IPS-20b (cell line): Measurements from ENCODE around the gene AKT1S1.

Experiments used
- H3K27ac ChIP-seq: one replicate; pipeline ENCODE4 v1.5.1; 2013; ENCODE audit warnings: low read length
- H3K27me3 ChIP-seq: 2 replicates; pipeline ENCODE4 v1.6.1; 2013; ENCODE audit warnings: mild to moderate bottlenecking, low read length, inconsistent platforms; ENCODE audit not compliant: insufficient read depth
- H3K36me3 ChIP-seq: 2 replicates; pipeline ENCODE4 v1.6.1; 2013; ENCODE audit warnings: low read depth, mild to moderate bottlenecking, inconsistent platforms, low read length, moderate library complexity; ENCODE audit not compliant: insufficient read depth
- H3K4me1 ChIP-seq: 2 replicates; pipeline ENCODE4 v1.6.1; 2013; ENCODE audit warnings: mild to moderate bottlenecking, control low read depth, inconsistent platforms, low read length, moderate library complexity; ENCODE audit not compliant: insufficient read depth
- H3K4me3 ChIP-seq: 2 replicates; pipeline ENCODE4 v1.5.1; 2013; ENCODE audit warnings: mild to moderate bottlenecking, low read length, inconsistent platforms
- H3K9ac ChIP-seq: 2 replicates; pipeline ENCODE4 v1.6.1; 2013; ENCODE audit warnings: low read depth, mild to moderate bottlenecking, inconsistent platforms, low read length, moderate library complexity
- H3K9me3 ChIP-seq: 2 replicates; pipeline ENCODE4 v1.6.1; 2013; ENCODE audit warnings: mild to moderate bottlenecking, low read depth, low read length, inconsistent platforms; ENCODE audit not compliant: insufficient read depth

The AKT1S1 gene

DNA sequence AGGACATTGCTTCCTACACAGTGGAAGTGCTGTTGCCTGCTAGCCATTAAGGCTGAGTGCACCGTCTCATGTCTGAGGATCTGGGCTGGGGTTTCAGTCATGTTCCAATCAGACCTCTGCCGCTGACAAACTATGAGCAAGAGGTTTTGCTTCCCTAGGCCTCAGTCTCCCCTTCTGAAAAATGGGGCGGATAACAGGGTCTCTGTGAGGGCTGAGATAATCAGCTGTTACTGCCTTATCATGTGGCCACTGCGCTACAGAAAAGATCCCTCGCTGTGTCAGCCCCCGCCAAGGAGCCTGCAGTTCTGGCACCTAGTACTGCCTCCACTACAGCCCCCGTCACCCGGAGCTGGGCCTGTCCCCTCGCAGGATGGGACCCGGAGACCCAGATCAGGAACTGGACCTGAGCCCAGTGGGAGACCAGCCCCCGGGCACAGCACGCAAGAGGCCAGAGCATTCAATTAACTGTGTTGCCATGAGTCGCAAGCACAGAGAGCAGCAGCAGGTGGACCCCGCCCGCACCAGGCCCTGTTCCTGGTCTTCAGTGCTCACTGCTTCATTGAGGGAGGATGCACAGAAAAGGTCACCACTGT lies 6.8 kb downstream of the AKT1S1 start:
- H3K27me3 ChIP-seq = no peaks in the 10 kb centered on the region
- peak overlapping the region; percentile 73; the same call in 1 of the 2 replicates for H3K9ac ChIP-seq
- peak overlapping the region; percentile 67 for H3K4me3 ChIP-seq
- H3K4me1 ChIP-seq = peaks cover 5% of the 10 kb centered on the region; the same call in 1 of the 2 replicates
- H3K36me3 ChIP-seq = peaks cover 5% of the 10 kb centered on the region; the same call in 1 of the 2 replicates
- peak overlapping the region; percentile 16 for H3K27ac ChIP-seq
- no peaks in the 10 kb centered on the region for H3K9me3 ChIP-seq

DNA sequence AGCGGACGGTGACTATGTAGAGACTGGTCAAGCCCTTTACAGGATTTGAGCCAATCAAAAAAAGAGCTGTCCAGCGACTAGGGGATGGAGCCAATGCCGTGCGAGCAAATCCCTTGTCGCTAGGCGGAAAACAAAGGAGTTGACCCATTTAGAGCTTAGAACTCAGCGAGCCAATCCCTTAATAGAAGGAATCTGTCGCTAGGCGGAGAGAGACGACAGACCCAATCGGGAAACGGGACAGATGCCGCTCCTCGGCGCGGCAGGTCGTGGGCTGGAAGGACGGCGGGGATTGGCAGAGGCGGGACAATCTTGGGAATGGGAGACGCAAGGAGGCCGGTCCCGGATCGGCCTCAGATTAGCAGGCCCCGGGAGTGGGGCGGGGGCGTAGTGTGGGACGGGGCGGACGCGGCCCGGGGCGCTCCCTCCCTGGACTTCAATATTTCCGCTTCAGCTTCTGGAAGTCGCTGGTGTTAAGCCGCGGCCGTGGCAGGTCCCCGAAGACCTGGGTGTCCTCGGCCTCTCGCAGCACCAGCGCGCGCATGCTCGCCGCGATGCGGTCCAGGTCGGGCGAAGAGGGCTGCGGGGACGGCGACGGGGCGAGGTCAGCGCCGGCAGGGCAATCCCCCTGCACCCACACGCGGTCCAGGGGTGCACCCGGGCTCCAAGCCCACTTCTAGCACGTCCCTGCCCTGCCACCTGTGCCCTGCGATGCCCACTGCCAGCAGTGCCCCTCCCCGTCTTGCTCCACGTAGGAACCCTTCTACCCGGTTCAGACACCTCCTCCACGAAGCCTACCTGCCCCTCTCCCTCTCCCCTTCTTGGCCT lies 7.5 kb downstream of the AKT1S1 start:
- Histone ChIP-seq H3K36me3 (peaks cover 10% of the 10 kb centered on the region), H3K4me1 (peaks cover 5% of the 10 kb centered on the region; the same call in 1 of the 2 replicates), H3K4me3 (peak overlapping the region; percentile 67), H3K9ac (peak overlapping the region; percentile 73; the same call in 1 of the 2 replicates), H3K27me3 (no peaks in the 10 kb centered on the region), H3K27ac (peak overlapping the region; percentile 16), H3K9me3 (no peaks in the 10 kb centered on the region)

DNA sequence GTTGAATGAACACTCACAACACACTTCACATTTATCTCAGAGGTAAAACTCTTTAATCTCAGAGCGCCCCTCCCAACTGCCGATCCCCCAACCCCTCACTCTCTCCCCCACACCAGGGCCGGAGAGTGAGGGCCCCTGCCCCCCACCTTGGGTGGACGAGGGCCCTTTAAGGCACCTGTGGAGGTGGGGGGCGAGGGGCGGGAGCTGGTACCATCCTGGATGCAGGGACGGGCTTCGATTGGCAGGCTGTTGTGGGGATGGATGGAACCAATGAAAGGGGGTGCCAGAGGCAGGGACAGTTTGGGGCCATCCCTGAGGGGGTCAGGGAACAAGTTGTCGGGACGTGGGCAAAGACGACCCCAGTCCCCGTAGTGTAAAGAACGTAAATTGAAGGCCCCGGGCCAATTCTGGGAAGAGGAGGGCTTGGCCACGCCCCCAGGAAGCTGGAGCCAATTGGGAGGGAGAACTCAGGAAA lies 8.1 kb downstream of the AKT1S1 start:
- H3K36me3 ChIP-seq = peaks cover 16% of the 10 kb centered on the region
- H3K4me3 ChIP-seq = peak overlapping the region; percentile 61
- peaks cover 5% of the 10 kb centered on the region; the same call in 1 of the 2 replicates for H3K4me1 ChIP-seq
- H3K9me3 ChIP-seq = no peaks in the 10 kb centered on the region
- no peak overlapping the region for H3K27ac ChIP-seq
- no peaks in the 10 kb centered on the region for H3K27me3 ChIP-seq
- H3K9ac ChIP-seq = peak overlapping the region; percentile 45; the same call in 1 of the 2 replicates

DNA sequence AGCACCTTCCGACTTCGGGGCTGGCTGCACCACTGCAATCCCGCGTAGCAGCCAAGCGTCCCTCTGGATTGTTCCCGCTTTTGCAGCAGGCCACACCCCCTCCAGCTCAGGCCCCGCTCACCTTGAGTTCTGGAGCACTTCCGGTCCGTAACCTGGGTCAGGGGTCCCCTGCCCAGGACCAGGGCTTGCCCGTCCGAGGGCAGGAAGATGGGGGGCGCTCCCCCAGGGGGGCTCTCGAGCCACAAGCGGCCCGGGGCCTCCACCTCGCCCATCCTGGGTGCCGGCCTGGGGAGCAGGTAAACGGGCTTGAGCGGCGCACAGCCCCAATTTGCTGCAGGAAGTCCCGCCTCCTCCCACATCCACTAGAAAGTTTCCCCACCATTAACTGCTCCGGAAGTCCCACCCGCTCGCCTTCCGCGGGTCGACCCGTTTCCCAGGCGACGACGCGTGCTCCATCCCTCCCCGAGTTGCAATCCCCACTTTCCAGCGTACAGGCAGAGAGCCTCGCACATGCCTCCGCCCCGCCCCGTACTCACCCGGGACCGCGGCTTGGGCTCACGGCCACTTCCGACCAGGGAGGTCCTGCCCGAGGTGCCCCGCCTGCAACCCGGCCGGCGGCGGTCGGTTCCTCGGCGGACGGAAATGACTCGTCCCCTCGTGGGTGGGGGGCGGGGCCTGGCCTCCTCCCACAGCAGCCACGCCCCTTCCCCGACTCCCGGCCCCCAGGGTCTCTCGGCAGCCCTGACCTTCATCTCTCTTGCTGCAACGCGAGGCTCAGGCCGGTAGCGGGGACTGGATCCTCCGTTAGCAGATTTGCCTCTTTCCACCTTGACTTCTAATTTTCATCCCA lies 10.0 kb downstream of the AKT1S1 start, which contains the start of gene PNKP:
PNKP (minus strand) TSS at position 644 of the 850 bp plus-strand sequence; CDS start at position 272, 372 bp downstream.
- peak within 1 kb of the TSS; percentile 55 for H3K27ac ChIP-seq
- no peaks in the 10 kb centered on the region for H3K9me3 ChIP-seq
- peak within 1 kb of the TSS; percentile 94 for H3K4me3 ChIP-seq
- no peaks in the 10 kb centered on the region for H3K27me3 ChIP-seq
- peaks cover 5% of the 10 kb centered on the region; the same call in 1 of the 2 replicates for H3K4me1 ChIP-seq
- peaks cover 28% of the 10 kb centered on the region for H3K36me3 ChIP-seq
- peak within 1 kb of the TSS; percentile 93 for H3K9ac ChIP-seq

DNA sequence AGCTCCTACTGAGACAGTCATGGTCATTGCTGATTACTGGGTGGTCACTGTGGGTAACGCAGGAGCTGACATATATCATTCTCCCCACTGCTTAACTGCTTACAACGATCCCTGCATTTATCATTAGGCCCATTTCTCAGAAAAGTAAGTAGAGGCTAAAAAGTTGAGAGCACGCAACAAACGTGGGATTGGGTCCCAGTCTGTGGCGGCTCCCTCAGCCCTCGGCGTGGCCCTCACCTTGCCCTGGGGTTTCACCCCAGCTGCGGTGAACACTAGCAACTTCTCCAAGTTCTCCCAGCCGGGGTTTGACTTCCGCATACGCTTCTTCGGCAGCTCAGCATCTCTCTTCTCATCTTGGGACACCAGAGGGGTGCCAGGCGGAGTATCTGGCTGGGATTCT lies 12.3 kb downstream of the AKT1S1 start:
- Histone ChIP-seq H3K9me3 (no peaks in the 10 kb centered on the region), H3K4me3 (no peak overlapping the region), H3K4me1 (peaks cover 5% of the 10 kb centered on the region; the same call in 1 of the 2 replicates), H3K36me3 (peaks cover 43% of the 10 kb centered on the region), H3K27ac (no peak overlapping the region), H3K9ac (no peak overlapping the region), H3K27me3 (no peaks in the 10 kb centered on the region)

DNA sequence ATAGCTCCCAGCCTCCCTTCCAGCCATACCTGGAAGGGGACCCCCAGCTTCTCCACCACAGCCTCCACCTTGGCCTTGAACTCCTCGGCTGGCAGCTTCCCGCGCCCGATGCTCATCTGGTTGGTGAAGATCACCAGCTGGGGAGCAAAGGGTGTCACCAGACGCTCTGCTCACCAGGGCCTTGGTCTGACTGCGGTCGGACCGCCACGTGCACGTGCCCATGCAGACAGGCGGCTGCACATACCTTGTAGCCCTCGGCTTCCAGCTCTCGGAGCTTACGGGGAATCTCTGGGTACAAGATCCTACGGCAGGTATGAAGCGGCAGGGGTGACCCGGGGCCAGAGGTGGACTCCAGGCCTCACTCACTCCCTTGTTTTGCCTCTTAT lies 13.2 kb downstream of the AKT1S1 start:
- peaks cover 53% of the 10 kb centered on the region for H3K36me3 ChIP-seq
- H3K9me3 ChIP-seq = no peaks in the 10 kb centered on the region
- no peak overlapping the region for H3K27ac ChIP-seq
- H3K27me3 ChIP-seq = no peaks in the 10 kb centered on the region
- H3K4me1 ChIP-seq = peaks cover 5% of the 10 kb centered on the region; the same call in 1 of the 2 replicates
- H3K4me3 ChIP-seq = no peak overlapping the region
- no peak overlapping the region for H3K9ac ChIP-seq

DNA sequence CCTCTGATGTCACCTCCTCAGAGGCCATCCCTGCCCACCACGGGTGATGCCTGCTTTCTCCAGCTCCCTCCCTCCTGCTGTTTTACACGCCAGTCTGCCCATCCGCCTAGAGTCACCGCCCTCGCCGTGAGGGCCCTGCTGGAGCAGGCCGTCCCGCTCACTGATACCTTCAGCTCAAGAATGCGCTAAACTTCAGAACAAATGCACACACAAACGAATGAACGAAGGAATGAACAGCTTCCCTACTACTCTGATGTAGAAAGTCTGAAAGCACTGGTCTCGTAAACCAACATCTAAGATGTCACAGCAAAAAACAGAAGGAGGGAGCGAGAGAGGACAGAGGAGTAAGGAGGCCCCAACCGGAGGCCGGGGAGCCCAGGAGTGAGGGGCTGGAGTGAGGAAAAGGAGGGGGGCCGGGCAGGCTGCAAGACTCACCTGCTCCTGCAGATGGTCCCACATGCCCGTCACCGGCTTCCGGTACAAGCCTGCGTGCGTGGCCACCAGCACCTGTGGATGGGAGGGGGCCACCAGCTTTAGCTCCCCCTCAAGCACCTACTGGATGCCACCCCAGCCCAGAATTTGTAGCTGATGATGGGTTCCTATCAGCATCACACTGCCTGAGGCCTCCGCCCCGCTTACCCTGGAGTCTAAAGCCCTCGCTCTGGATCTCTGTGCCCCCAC lies 13.8 kb downstream of the AKT1S1 start:
- Histone ChIP-seq H3K4me1 (peaks cover 5% of the 10 kb centered on the region; the same call in 1 of the 2 replicates), H3K27me3 (no peaks in the 10 kb centered on the region)

DNA sequence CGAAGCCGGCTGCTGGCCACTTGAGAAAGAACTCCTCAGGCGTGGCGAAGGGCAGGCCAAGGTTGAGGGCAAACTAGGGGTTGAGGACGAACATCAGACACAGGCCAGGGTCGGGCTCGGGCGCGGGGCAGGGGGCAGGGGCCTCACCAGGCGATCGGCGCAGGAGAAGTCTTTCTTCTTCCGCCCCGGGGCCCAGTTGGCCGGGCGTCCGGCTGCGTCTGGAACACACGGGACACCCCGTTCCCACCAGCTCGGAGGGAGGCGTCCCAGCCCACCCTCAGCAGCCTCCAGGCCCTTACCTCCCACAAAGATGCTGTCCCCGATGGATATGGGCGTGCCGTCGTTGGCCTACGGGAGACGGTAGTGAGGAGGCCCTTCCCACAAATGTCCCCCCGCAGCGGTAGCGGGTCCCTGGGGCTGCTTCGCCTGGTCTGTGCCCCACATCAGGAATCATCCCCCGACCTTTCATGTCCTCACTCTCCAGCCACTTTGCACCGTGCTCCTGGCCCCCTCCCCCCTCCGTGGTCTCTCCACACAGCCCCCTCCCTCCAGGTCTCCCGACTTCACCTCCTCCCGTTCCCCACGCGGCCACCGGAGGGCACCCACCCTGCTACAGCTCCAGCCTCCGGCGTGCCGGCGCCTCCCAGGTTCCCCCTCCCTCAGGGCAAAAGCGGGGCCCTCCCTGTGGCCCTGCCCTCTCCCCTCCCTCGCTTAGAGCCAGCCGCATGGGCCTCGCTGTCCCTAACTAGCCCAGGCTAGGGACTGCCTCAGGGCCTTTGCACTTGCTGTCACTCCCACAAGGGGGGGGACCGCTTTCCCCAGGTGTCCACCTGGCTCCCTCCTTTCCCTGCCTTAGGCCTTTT lies 14.5 kb downstream of the AKT1S1 start:
- Histone ChIP-seq H3K36me3 (peaks cover 66% of the 10 kb centered on the region), H3K9me3 (no peaks in the 10 kb centered on the region), H3K4me3 (no peak overlapping the region), H3K27ac (no peak overlapping the region), H3K9ac (no peak overlapping the region), H3K4me1 (peaks cover 5% of the 10 kb centered on the region; the same call in 1 of the 2 replicates), H3K27me3 (no peaks in the 10 kb centered on the region)

More for the DNA sequence above, 13.8 kb downstream of the AKT1S1 start:
- Histone ChIP-seq H3K9me3 (no peaks in the 10 kb centered on the region), H3K36me3 (peaks cover 58% of the 10 kb centered on the region), H3K27ac (no peak overlapping the region), H3K4me3 (no peak overlapping the region), H3K9ac (no peak overlapping the region)

DNA sequence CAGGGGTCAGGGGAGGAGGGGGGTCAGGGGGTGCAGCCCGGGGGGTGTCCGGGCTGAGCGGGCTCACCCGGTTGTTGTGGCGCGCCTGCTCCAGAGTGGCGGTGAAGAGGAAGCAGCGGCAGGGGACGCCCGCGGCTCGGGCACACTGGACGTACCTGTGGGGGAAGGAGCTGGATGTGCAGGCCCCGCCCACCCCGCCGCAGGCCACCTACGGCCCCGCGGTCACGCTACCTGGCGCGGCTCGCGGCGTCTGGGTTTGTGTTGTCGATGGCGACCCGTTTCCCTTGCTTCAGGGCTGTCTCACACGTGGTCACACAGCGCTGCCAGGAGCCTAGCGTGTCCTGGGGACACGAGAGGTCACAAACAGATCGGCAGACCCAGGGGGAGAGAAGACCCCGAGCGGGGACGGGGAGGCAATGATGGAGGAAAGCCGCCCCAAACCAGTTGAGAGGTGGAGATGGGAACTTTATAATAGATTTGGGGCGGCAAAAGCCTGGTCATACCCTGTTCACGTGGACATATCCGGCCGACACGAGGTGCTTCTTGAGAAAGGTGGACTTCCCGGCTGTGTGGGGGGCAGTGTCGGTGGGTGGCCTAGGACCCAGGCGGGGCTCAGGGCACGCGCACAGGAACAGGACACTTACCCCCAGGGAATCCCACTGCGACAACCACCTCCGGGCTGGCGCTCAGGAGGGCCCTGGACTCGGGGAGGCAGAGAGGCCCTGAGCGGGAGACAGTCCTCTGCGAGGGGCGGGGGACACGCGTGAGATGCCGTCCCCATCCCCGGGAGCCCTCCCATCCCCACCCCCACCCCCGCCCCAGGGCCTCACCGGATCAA lies 15.4 kb downstream of the AKT1S1 start:
- Histone ChIP-seq H3K4me3 (no peak overlapping the region), H3K27ac (no peak overlapping the region), H3K36me3 (peaks cover 74% of the 10 kb centered on the region), H3K27me3 (no peaks in the 10 kb centered on the region), H3K9me3 (no peaks in the 10 kb centered on the region), H3K9ac (no peak overlapping the region), H3K4me1 (peaks cover 5% of the 10 kb centered on the region; the same call in 1 of the 2 replicates)
